HepG2 (cell line): ENCODE measurements around the gene P2RX1.

Experiments used
- CTCF ChIP-seq: sonication (generic); formaldehyde crosslinking; IDR thresholded peaks from 2 replicates; pipeline ENCODE4 v1.5.0; 2020; ENCODE audit warnings: mild to moderate bottlenecking, missing genetic modification reagents, moderate library complexity
- EZH2 ChIP-seq: conservative IDR thresholded peaks from 2 replicates; pipeline ENCODE4 v1.6.1; 2012; ENCODE audit warnings: mild to moderate bottlenecking, low read depth, low read length, moderate library complexity
- HES4 ChIP-seq: sonication (generic); formaldehyde crosslinking; IDR thresholded peaks from 2 replicates; pipeline ENCODE4 v1.9.0; 2021; ENCODE audit warnings: mild to moderate bottlenecking, missing genetic modification reagents, borderline replicate concordance
- HMG20A ChIP-seq: IDR thresholded peaks from 2 replicates; pipeline ENCODE4 v1.6.1; 2016; ENCODE audit warnings: borderline replicate concordance
- KDM4B ChIP-seq: sonication (generic); formaldehyde crosslinking; IDR thresholded peaks from 2 replicates; pipeline ENCODE4 v1.4.0; 2020; ENCODE audit warnings: missing genetic modification reagents
- KDM5B ChIP-seq: sonication (generic); formaldehyde crosslinking; IDR thresholded peaks from 2 replicates; pipeline ENCODE4 v1.4.0; 2020; ENCODE audit warnings: missing genetic modification reagents, mild to moderate bottlenecking, borderline replicate concordance
- MEF2D ChIP-seq: sonication (generic); formaldehyde crosslinking; IDR thresholded peaks from 2 replicates; pipeline ENCODE4 v1.5.1; 2020; ENCODE audit warnings: mild to moderate bottlenecking, missing genetic modification reagents
- POLR2AphosphoS5 ChIP-seq: IDR thresholded peaks from 2 replicates; pipeline ENCODE4 v1.6.1; 2012; ENCODE audit warnings: low read depth, low read length
- RAD21 ChIP-seq: fragments of 450-650 bp; formaldehyde crosslinking; IDR thresholded peaks from 2 replicates; pipeline ENCODE4 v1.5.0; 2020; ENCODE audit warnings: mild to moderate bottlenecking
- SP1 ChIP-seq, 2 experiments: fragments of 450-650 bp in 1 of 2; sonication (generic) in 1 of 2; formaldehyde crosslinking in 1 of 2; IDR thresholded peaks; 2 replicates each; pipeline versions ENCODE4 v1.4.0 to v1.6.1; 2016 to 2020; ENCODE audit warnings: missing genetic modification reagents in 1 of 2
- STAT6 ChIP-seq: sonication (generic); formaldehyde crosslinking; IDR thresholded peaks from 2 replicates; pipeline ENCODE4 v1.4.0; 2020; ENCODE audit warnings: missing genetic modification reagents, mild to moderate bottlenecking, borderline replicate concordance
- TCF12 ChIP-seq, 2 experiments: fragments of 450-650 bp in 1 of 2; sonication (generic) in 1 of 2; formaldehyde crosslinking in 1 of 2; IDR thresholded peaks; 2 replicates each; pipeline versions ENCODE4 v1.6.1 to v1.8.0; 2017 to 2022; ENCODE audit warnings: antibody characterized with exemption in 1 of 2, mild to moderate bottlenecking in 1 of 2, missing genetic modification reagents in 1 of 2, moderate library complexity in 1 of 2
- ZFP36 ChIP-seq: fragments of 150-350 bp; IDR thresholded peaks from 2 replicates; pipeline ENCODE4 v1.6.1; 2018; ENCODE audit warnings: borderline replicate concordance, low read length, low read depth; ENCODE audit not compliant: partially characterized antibody
- ZNF530 ChIP-seq: sonication (generic); formaldehyde crosslinking; IDR thresholded peaks from 2 replicates; pipeline ENCODE4 v1.5.0; 2020; ENCODE audit warnings: low read depth, mild to moderate bottlenecking, missing genetic modification reagents

- no peak for TF ChIP-seq HES4 (CRISPR knock-in tag)
- TF ChIP-seq KDM5B (CRISPR knock-in tag), result no peak
- TF ChIP-seq CTCF (CRISPR knock-in tag), result no peak
- no peak for TF ChIP-seq EZH2
- no peak for TF ChIP-seq ZFP36
- TF ChIP-seq SP1 (IDR thresholded peaks at IDR 0.05), result no peak
- TF ChIP-seq SP1 (CRISPR knock-in tag; IDR thresholded peaks at IDR 0.05), result no peak
- no peak for TF ChIP-seq MEF2D
- TF ChIP-seq HMG20A (CRISPR knock-in tag), result no peak
- TF ChIP-seq TCF12 (IDR thresholded peaks at IDR 0.05), result no peak
- no peak for TF ChIP-seq TCF12 (CRISPR knock-in tag; IDR thresholded peaks at IDR 0.05)
- no peak for TF ChIP-seq KDM4B
- no peak for TF ChIP-seq STAT6 (CRISPR knock-in tag)
- TF ChIP-seq RAD21 (CRISPR knock-in tag), result no peak
- TF ChIP-seq POLR2AphosphoS5, result no peak
- TF ChIP-seq ZNF530 (CRISPR knock-in tag), result no peak
These were observed 20.9 kb downstream of the P2RX1 start for GRCh38 chr17:3895354-3895753.
